HepG2 (cell line): Measurements from ENCODE around the gene CHPF. TPM values are rescaled to one million over a fixed set of nuclear protein-coding genes. Genes with fewer than 3 reads are reported as not detected.

ENCODE experiments used
- AKAP8 ChIP-seq: sonication (generic); formaldehyde crosslinking; IDR thresholded peaks from 2 replicates; pipeline ENCODE4 v1.5.1; 2020; ENCODE audit warnings: mild to moderate bottlenecking, missing genetic modification reagents
- ARID5B ChIP-seq: IDR thresholded peaks from 2 replicates; pipeline ENCODE4 v1.4.0; 2020; ENCODE audit warnings: mild to moderate bottlenecking, missing genetic modification reagents
- FUBP1 ChIP-seq: sonication (generic); formaldehyde crosslinking; IDR thresholded peaks from 2 replicates; pipeline ENCODE4 v1.5.1; 2020; ENCODE audit warnings: missing genetic modification reagents, mild to moderate bottlenecking, borderline replicate concordance
- KLF6 ChIP-seq: IDR thresholded peaks from 2 replicates; pipeline ENCODE4 v1.8.0; 2016; ENCODE audit warnings: missing biosample characterization, missing genetic modification reagents
- NCOA5 ChIP-seq: sonication (generic); formaldehyde crosslinking; IDR thresholded peaks from 2 replicates; pipeline ENCODE4 v1.4.0; 2020; ENCODE audit warnings: missing genetic modification reagents
- PAF1 ChIP-seq: IDR thresholded peaks from 2 replicates; pipeline ENCODE4 v1.6.1; 2016; ENCODE audit warnings: missing genetic modification reagents, missing compliant biosample characterization
- PLSCR1 ChIP-seq: sonication (generic); formaldehyde crosslinking; IDR thresholded peaks from 2 replicates; pipeline ENCODE4 v1.5.0; 2020; ENCODE audit warnings: missing genetic modification reagents, mild to moderate bottlenecking, borderline replicate concordance
- RBFOX2 ChIP-seq: fragments of 200-400 bp; formaldehyde crosslinking; IDR thresholded peaks from 2 replicates; pipeline ENCODE4 v1.6.1; 2017; ENCODE audit warnings: low read depth, mild to moderate bottlenecking, low read length
- TFAP4 ChIP-seq: sonication (generic); IDR thresholded peaks from 2 replicates; pipeline ENCODE4 v1.6.1; 2016; ENCODE audit warnings: low read depth, borderline replicate concordance
- TRAFD1 ChIP-seq: sonication (generic); formaldehyde crosslinking; IDR thresholded peaks from 2 replicates; pipeline ENCODE4 v1.5.1; 2020; ENCODE audit warnings: missing genetic modification reagents, mild to moderate bottlenecking, borderline replicate concordance
- ZFY ChIP-seq: sonication (generic); formaldehyde crosslinking; IDR thresholded peaks from 2 replicates; pipeline ENCODE4 v1.4.0; 2020; ENCODE audit warnings: missing genetic modification reagents
- ZNF280B ChIP-seq: sonication (generic); formaldehyde crosslinking; IDR thresholded peaks from 2 replicates; pipeline ENCODE4 v1.5.0; 2020; ENCODE audit warnings: missing genetic modification reagents, mild to moderate bottlenecking, borderline replicate concordance
- ZNF605 ChIP-seq: sonication (generic); formaldehyde crosslinking; IDR thresholded peaks from 2 replicates; pipeline ENCODE4 v1.8.0; 2022; ENCODE audit warnings: mild to moderate bottlenecking, missing genetic modification reagents
- ZSCAN25 ChIP-seq: sonication (generic); formaldehyde crosslinking; IDR thresholded peaks from 2 replicates; pipeline ENCODE4 v1.8.0; 2022; ENCODE audit warnings: mild to moderate bottlenecking, missing genetic modification reagents
- polyA plus RNA-seq, 8 experiments: library from polyadenylated mRNA; depleted of rRNA in 3 of 8; stranded (reverse) in 7 of 8; unstranded in 1 of 8; fragments of >200 nt; fragmentation: Illumina TruSeq in 4 of 8; extraction: Trizol in 4 of 8; gene quantifications; 2 replicates each; pipeline versions ENCODE4 v1.2.1 to v1.2.3, GENCODE V29; 2011 to 2016; ENCODE audit warnings: low read depth in 4 of 8, missing spikeins in 1 of 8, mixed read lengths in 1 of 8; ENCODE audit not compliant: insufficient read depth in 1 of 8
- total RNA-seq, 5 experiments: library from RNA; depleted of rRNA; stranded (reverse); fragments of >200 nt; fragmentation: Illumina TruSeq; extraction: Trizol; gene quantifications; 2 replicates each; pipeline ENCODE4 v1.2.3, GENCODE V29; 2016; ENCODE audit warnings: low read depth in 1 of 5

CHPF gene
- total and polyA plus RNA-seq, 2 of the 13 experiments (the other 11 are each of a cell fraction or from before 2014, with no cell fraction given): 79.6 to 111 TPM

- TF ChIP-seq FUBP1 (0 out of 2 replicates have a peak, but pooled peaks have one; percentile 30), ARID5B (CRISPR knock-in tag) (no peak), TFAP4 (0 out of 2 replicates have a peak, but pooled peaks have one; percentile 40), RBFOX2 (peak; percentile 60; the same call in 1 of the 2 replicates), NCOA5 (CRISPR knock-in tag) (no peak), AKAP8 (CRISPR knock-in tag) (peak; percentile 30; the same call in 1 of the 2 replicates), ZSCAN25 (0 out of 2 replicates have a peak, but pooled peaks have one; percentile 34), ZFY (no peak), ZNF605 (CRISPR knock-in tag) (peak; percentile 8; the same call in 1 of the 2 replicates), PLSCR1 (CRISPR knock-in tag) (no peak), PAF1 (CRISPR knock-in tag) (peak; percentile 77; the same call in 1 of the 2 replicates), ZNF280B (CRISPR knock-in tag) (0 out of 2 replicates have a peak, but pooled peaks have one; percentile 7), KLF6 (CRISPR knock-in tag) (no peak), TRAFD1 (CRISPR knock-in tag) (no peak)
Measured at GRCh38 chr2:219561179-219562048, 17.8 kb upstream of the CHPF start (continued).
